ENCODE measurements around the gene ACO2. TPM values are rescaled to one million over a fixed set of nuclear protein-coding genes. Genes with fewer than 3 reads are reported as not detected.
"Not testable (repeated sequence)": the region's sequence is repeated elsewhere in the genome, so short reads cannot be mapped to it uniquely, and the experiment has no call there.

Gene ACO2
- polyA plus RNA-seq, 3 donors, result 119 to 147 (median 145) TPM

- DNase-seq (ENCODE audit: extremely low read depth in 1 of 11, low read depth in 9 of 11, low spot score in 4 of 11), result no peak
Observed at GRCh38 chr22:41551877-41552582, 83.1 kb downstream of the ACO2 start.

GRCh38 chr22:41555325-41555982, 86.5 kb downstream of the ACO2 start:
- peak in 3 of 11 donors; percentile 43 to 64 (median 59) for DNase-seq (ENCODE audit: extremely low read depth in 1 of 11, low read depth in 9 of 11, low spot score in 4 of 11)

- no peak for DNase-seq (ENCODE audit: extremely low read depth in 1 of 11, low read depth in 9 of 11, low spot score in 4 of 11)
Observed at GRCh38 chr22:41556561-41556960, 87.6 kb downstream of the ACO2 start.

GRCh38 chr22:41557401-41558240, 88.7 kb downstream of the ACO2 start:
- peak in 5 of 11 donors; percentile 71 to 84 (median 73) for DNase-seq (ENCODE audit: extremely low read depth in 1 of 11, low read depth in 9 of 11, low spot score in 4 of 11)

GRCh38 chr22:41558241-41558630, 89.3 kb downstream of the ACO2 start:
- DNase-seq (ENCODE audit: extremely low read depth in 1 of 11, low read depth in 9 of 11, low spot score in 4 of 11), result not testable (repeated sequence)

- DNase-seq (ENCODE audit: extremely low read depth in 1 of 11, low read depth in 9 of 11, low spot score in 4 of 11), result no peak
Observed at GRCh38 chr22:41560095-41560471, 91.2 kb downstream of the ACO2 start.

GRCh38 chr22:41561335-41561734, 92.4 kb downstream of the ACO2 start:
- DNase-seq (ENCODE audit: extremely low read depth in 1 of 11, low read depth in 9 of 11, low spot score in 4 of 11), result no peak

- no peak for DNase-seq (ENCODE audit: extremely low read depth in 1 of 11, low read depth in 9 of 11, low spot score in 4 of 11)
Observed at GRCh38 chr22:41561788-41562187, 92.9 kb downstream of the ACO2 start.

- no peak for DNase-seq (ENCODE audit: extremely low read depth in 1 of 11, low read depth in 9 of 11, low spot score in 4 of 11)
Observed at GRCh38 chr22:41562461-41562860, 93.5 kb downstream of the ACO2 start.

GRCh38 chr22:41563051-41563711, 94.3 kb downstream of the ACO2 start:
- no peak for DNase-seq (ENCODE audit: extremely low read depth in 1 of 11, low read depth in 9 of 11, low spot score in 4 of 11)

- no peak for DNase-seq (ENCODE audit: extremely low read depth in 1 of 11, low read depth in 9 of 11, low spot score in 4 of 11)
Observed at GRCh38 chr22:41564563-41564962, 95.6 kb downstream of the ACO2 start.

- DNase-seq (ENCODE audit: extremely low read depth in 1 of 11, low read depth in 9 of 11, low spot score in 4 of 11), result no peak
Observed at GRCh38 chr22:41565403-41566054, 96.6 kb downstream of the ACO2 start.

- no peak for DNase-seq (ENCODE audit: extremely low read depth in 1 of 11, low read depth in 9 of 11, low spot score in 4 of 11)
Observed at GRCh38 chr22:41567512-41567768, 98.5 kb downstream of the ACO2 start.

- no peak for DNase-seq (ENCODE audit: extremely low read depth in 1 of 11, low read depth in 9 of 11, low spot score in 4 of 11)
Observed at GRCh38 chr22:41568811-41569210, 99.9 kb downstream of the ACO2 start.

GRCh38 chr22:41570221-41570620, 101.3 kb downstream of the ACO2 start:
- DNase-seq (ENCODE audit: extremely low read depth in 1 of 11, low read depth in 9 of 11, low spot score in 4 of 11), result no peak

- no peak for DNase-seq (ENCODE audit: extremely low read depth in 1 of 11, low read depth in 9 of 11, low spot score in 4 of 11)
Observed at GRCh38 chr22:41571786-41572185, 102.9 kb downstream of the ACO2 start.

- not testable (repeated sequence) for DNase-seq (ENCODE audit: extremely low read depth in 1 of 11, low read depth in 9 of 11, low spot score in 4 of 11)
Observed at GRCh38 chr22:41572305-41572704, 103.4 kb downstream of the ACO2 start.

- DNase-seq (ENCODE audit: extremely low read depth in 1 of 11, low read depth in 9 of 11, low spot score in 4 of 11), result no peak
Observed at GRCh38 chr22:41573677-41574076, 104.8 kb downstream of the ACO2 start.

- no peak for DNase-seq (ENCODE audit: extremely low read depth in 1 of 11, low read depth in 9 of 11, low spot score in 4 of 11)
Observed at GRCh38 chr22:41574847-41575381, 106.0 kb downstream of the ACO2 start.

Data from renal cortex interstitium (tissue), 11 donors.